GM12878 (cell line): Measurements from ENCODE around the gene TK1. TPM values are rescaled to one million over a fixed set of nuclear protein-coding genes. Genes with fewer than 3 reads are reported as not detected.

Source experiments
- ATAC-seq: fragments of 200-7000 bp; cut with Tn5 transposase; 3 replicates; pipeline ENCODE4 v1.9.1; 2020; ENCODE audit warnings: mild to moderate bottlenecking, moderate library complexity
- BruUV-seq: library from RNA; stranded (reverse); fragments of 400-500 nt; replicated peaks from 2 replicates; lab custom pipeline; 2021; lab: Mats Ljungman, UMichigan
- CTCF ChIA-PET: fragments of 300-600 bp; sonication (Branson Sonifier 250); formaldehyde crosslinking; extraction: SDS; loops from one replicate; lab custom pipeline; 2021; ENCODE audit warnings: inconsistent platforms; lab: Yijun Ruan, JAX
- POLR2A ChIA-PET: fragments of 350-600 bp; formaldehyde crosslinking; extraction: SDS; loops from one replicate; lab custom pipeline; 2021; ENCODE audit warnings: inconsistent platforms; lab: Charles Lee
- RAD21 ChIA-PET: fragments of 300-600 bp; sonication (Branson Sonifier 250); formaldehyde crosslinking; loops from one replicate; lab custom pipeline; 2023; ENCODE audit warnings: antibody characterized with exemption; ENCODE audit not compliant: unreplicated experiment; lab: Charles Lee
- SMC1A ChIA-PET: fragments of 300-600 bp; sonication (Branson Sonifier 250); formaldehyde crosslinking; loops from one replicate; lab custom pipeline; 2023; ENCODE audit not compliant: unreplicated experiment, uncharacterized antibody; lab: Charles Lee
- DNase-seq: peaks from one replicate; pipeline ENCODE4 v3.0.0-alpha.2; 2011; ENCODE audit warnings: low read depth, low spot score
- FAIRE-seq: peaks from 3 replicates; lab custom pipeline; 2011; peaks lifted over from hg19 to GRCh38; lab: Jason Lieb, UNC
- H2AFZ ChIP-seq: 2 replicates; pipeline ENCODE4 v1.6.0; 2011; ENCODE audit warnings: low read depth, low read length, control low read depth; ENCODE audit not compliant: control insufficient read depth
- H3K27ac ChIP-seq: 2 replicates; pipeline ENCODE4 v1.5.1; 2011; ENCODE audit warnings: control low read depth; ENCODE audit not compliant: control insufficient read depth, insufficient read depth
- H3K27me3 ChIP-seq, 2 experiments: replicated peaks in 1 of 2; 2 replicates each; pipeline versions ENCODE4 v1.6.0 to v1.6.1; 2011; ENCODE audit warnings: low read length in 1 of 2; ENCODE audit not compliant: control insufficient read depth in 2 of 2, insufficient read depth in 2 of 2
- H3K36me3 ChIP-seq, 2 experiments: 2 replicates each; pipeline ENCODE4 v1.5.1; 2011; ENCODE audit warnings: low read length in 1 of 2; ENCODE audit not compliant: control insufficient read depth in 2 of 2, insufficient read depth in 2 of 2
- H3K4me1 ChIP-seq: 2 replicates; pipeline ENCODE4 v1.6.1; 2011; ENCODE audit warnings: mild to moderate bottlenecking, low read length, moderate library complexity, mixed read lengths; ENCODE audit not compliant: control insufficient read depth, insufficient read depth
- H3K4me2 ChIP-seq: 2 replicates; pipeline ENCODE4 v1.6.0; 2011; ENCODE audit warnings: control low read depth; ENCODE audit not compliant: control insufficient read depth, insufficient read depth
- H3K4me3 ChIP-seq: fragments of 200-600 bp; sonication (generic); 2 replicates; pipeline ENCODE4 v1.5.1; 2016
- H3K79me2 ChIP-seq: 2 replicates; pipeline ENCODE4 v1.6.0; 2011; ENCODE audit warnings: low read length; ENCODE audit not compliant: control insufficient read depth, insufficient read depth
- H3K9ac ChIP-seq: 2 replicates; pipeline ENCODE4 v1.8.0; 2011; ENCODE audit warnings: low read length, control low read depth, mixed read lengths; ENCODE audit not compliant: control insufficient read depth, insufficient read depth
- H3K9me3 ChIP-seq: replicated peaks from 3 replicates; pipeline ENCODE4 v1.5.1; 2011; ENCODE audit warnings: mild to moderate bottlenecking, low read length; ENCODE audit not compliant: control insufficient read depth, insufficient read depth
- H4K20me1 ChIP-seq: 2 replicates; pipeline ENCODE4 v1.6.0; 2011; ENCODE audit not compliant: control insufficient read depth, insufficient read depth
- BCLAF1 ChIP-seq: fragments of 450-650 bp; IDR thresholded peaks from 2 replicates; pipeline ENCODE4 v1.6.1; 2017; ENCODE audit warnings: antibody characterized with exemption, mild to moderate bottlenecking, moderate library complexity
- CBFB ChIP-seq: IDR thresholded peaks from 2 replicates; pipeline ENCODE4 v1.6.1; 2016; ENCODE audit warnings: antibody characterized with exemption, low read depth
- CHD2 ChIP-seq: IDR thresholded peaks from 2 replicates; pipeline ENCODE4 v1.6.1; 2011; ENCODE audit warnings: low read depth, low read length, improper control_type of control experiment, borderline replicate concordance
- CHD4 ChIP-seq: fragments of 200-600 bp; sonication (generic); IDR thresholded peaks from 2 replicates; pipeline ENCODE4 v1.6.1; 2016; ENCODE audit warnings: mild to moderate bottlenecking
- EP300 ChIP-seq, 2 experiments: fragments of 150-350 bp in 1 of 2; IDR thresholded peaks; 2 replicates each; pipeline ENCODE4 v1.6.1; 2011 to 2012; ENCODE audit warnings: low read depth in 2 of 2, low read length in 2 of 2, borderline replicate concordance in 1 of 2, improper control_type of control experiment in 1 of 2, inconsistent platforms in 1 of 2; ENCODE audit not compliant: control insufficient read depth in 1 of 2
- FOXM1 ChIP-seq: IDR thresholded peaks from 2 replicates; pipeline ENCODE4 v1.6.1; 2012; ENCODE audit warnings: low read depth, mild to moderate bottlenecking, inconsistent platforms, low read length, moderate library complexity
- HCFC1 ChIP-seq: fragments of 150-350 bp; IDR thresholded peaks from 2 replicates; pipeline ENCODE4 v1.6.1; 2014; ENCODE audit warnings: low read length
- KLF5 ChIP-seq: fragments of 450-650 bp; IDR thresholded peaks from 2 replicates; pipeline ENCODE4 v1.6.1; 2014; ENCODE audit warnings: mild to moderate bottlenecking; ENCODE audit not compliant: partially characterized antibody
- LARP7 ChIP-seq: fragments of 450-650 bp; IDR thresholded peaks from 2 replicates; pipeline ENCODE4 v1.6.1; 2017; ENCODE audit warnings: mild to moderate bottlenecking
- MEF2A ChIP-seq: IDR thresholded peaks from 2 replicates; pipeline ENCODE4 v1.6.1; 2011; ENCODE audit warnings: low read depth, mild to moderate bottlenecking, low read length, moderate library complexity; ENCODE audit not compliant: insufficient read depth
- MTA3 ChIP-seq: IDR thresholded peaks from 2 replicates; pipeline ENCODE4 v1.6.1; 2012; ENCODE audit warnings: low read length, inconsistent platforms, borderline replicate concordance
- NFYA ChIP-seq: IDR thresholded peaks from 2 replicates; pipeline ENCODE4 v1.6.1; 2011; ENCODE audit warnings: low read depth, mild to moderate bottlenecking, low read length, improper control_type of control experiment, borderline replicate concordance
- SMAD1 ChIP-seq: fragments of 450-650 bp; IDR thresholded peaks from 2 replicates; pipeline ENCODE4 v1.6.1; 2018; ENCODE audit warnings: mild to moderate bottlenecking, low read depth; ENCODE audit not compliant: partially characterized antibody
- SMAD5 ChIP-seq: IDR thresholded peaks from 2 replicates; pipeline ENCODE4 v1.6.1; 2016; ENCODE audit warnings: antibody characterized with exemption, low read depth
- SP1 ChIP-seq: IDR thresholded peaks from one replicate; pipeline ENCODE4 v1.6.1; 2011; ENCODE audit warnings: low read depth, low read length
- SREBF2 ChIP-seq: IDR thresholded peaks from 2 replicates; pipeline ENCODE4 v1.6.1; 2012; ENCODE audit warnings: mild to moderate bottlenecking, low read length
- TCF12 ChIP-seq: IDR thresholded peaks from 2 replicates; pipeline ENCODE4 v1.6.1; 2011; ENCODE audit warnings: low read depth, mild to moderate bottlenecking, low read length
- ZBED1 ChIP-seq: IDR thresholded peaks from 2 replicates; pipeline ENCODE4 v1.6.1; 2016; ENCODE audit warnings: borderline replicate concordance
- ZNF217 ChIP-seq: fragments of 450-650 bp; IDR thresholded peaks from 2 replicates; pipeline ENCODE4 v1.6.1; 2017; ENCODE audit warnings: antibody characterized with exemption, mild to moderate bottlenecking
- WGBS: methylation state at CpG from one replicate; pipeline ENCODE4 v1.1.6; 2016; ENCODE audit warnings: low lambda C conversion rate; ENCODE audit not compliant: insufficient replicate concordance, insufficient coverage; ENCODE audit errors: missing lambda C conversion rate; 5-methylcytosine and 5-hydroxymethylcytosine counted together
- in situ Hi-C: fragments of 300-500 bp; cut with MboI; formaldehyde crosslinking; loops from 9 replicates; pipeline ENCODE4 v1.14.3; 2018; ENCODE audit warnings: mixed read lengths
- intact Hi-C: fragments of 100-400 bp; cut with micrococcal nuclease; formaldehyde crosslinking; loops from one replicate; pipeline ENCODE4 v1.14.2; 2022; ENCODE audit not compliant: unreplicated experiment
- polyA plus RNA-seq, 11 experiments: library from polyadenylated mRNA; depleted of rRNA in 4 of 11; unstranded in 6 of 11; stranded (reverse) in 5 of 11; fragments of >200 nt; fragmentation: Nextera tagmentation in 4 of 11; fragmentation: Illumina TruSeq in 1 of 11; extraction: Ambion mirVana in 4 of 11; extraction: Trizol in 1 of 11; gene quantifications; 1 replicate in 1 of 11; 2 replicates in 10 of 11; pipeline versions ENCODE4 v1.2.1 to v1.2.3, GENCODE V29; 2011 to 2016; ENCODE audit warnings: inconsistent platforms in 2 of 11, missing spikeins in 2 of 11, low read depth in 1 of 11
- total RNA-seq, 4 experiments: library from RNA; depleted of rRNA in 3 of 4; stranded (reverse); fragments of >200 nt in 3 of 4; fragmentation: Illumina TruSeq in 1 of 4; extraction: Trizol in 1 of 4; gene quantifications; 2 replicates each; pipeline versions ENCODE4 v1.2.1 to v1.2.3, GENCODE V29; 2013 to 2021

Gene TK1
- total and polyA plus RNA-seq, 10 of the 15 experiments (the other 5 are each of a cell fraction or from before 2014, with no cell fraction given) = 4.6 to 175 (median 77.9) TPM

DNA sequence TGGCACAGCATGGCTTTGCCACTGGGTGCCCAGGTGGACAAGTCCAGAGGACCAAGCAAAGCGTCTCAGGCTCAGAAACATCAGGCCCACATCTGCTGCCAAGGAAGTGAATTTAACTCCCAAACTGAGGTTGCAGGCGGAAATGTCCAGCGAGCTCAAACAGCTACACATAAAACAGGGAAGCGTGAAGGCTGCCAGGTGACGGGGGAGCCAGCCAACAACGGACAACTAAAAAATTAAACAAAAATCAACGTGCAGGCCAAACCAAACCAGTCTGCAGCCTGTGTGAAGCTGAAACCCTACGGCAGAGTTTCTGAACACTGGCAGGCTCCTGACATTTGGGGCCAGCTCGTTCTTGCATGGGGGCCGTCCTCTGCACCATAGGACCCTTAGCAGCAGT, 2.5 kb downstream of the TK1 start:
- WGBS = 91% methylated on average over 10 of the region's 10 CpGs
- Histone ChIP-seq H3K4me2 (no peak overlapping the region), H4K20me1 (no peaks in the 10 kb centered on the region), H3K4me1 (peaks cover 15% of the 10 kb centered on the region; the same call in 1 of the 2 replicates), H3K79me2 (peaks cover 35% of the 10 kb centered on the region), H3K9me3 (no peaks in the 10 kb centered on the region)
- ATAC-seq = no peak
- BruUV-seq = no TSS peak
- intact Hi-C loops = no loop called here
- POLR2A ChIA-PET = interaction anchor here (0.8 to 1.1 kb wide), 2 partner anchors 25 to 164 kb away, joined by 3 read pairs; no protein-coding TSS in a partner anchor
- no peak for TF ChIP-seq FOXM1
- TF ChIP-seq TCF12 = no peak
- TF ChIP-seq SP1 = no peak
- no peak for TF ChIP-seq LARP7
- TF ChIP-seq CHD4 = no peak
- no peak for TF ChIP-seq SREBF2
- no peak for TF ChIP-seq ZNF217
- no peak for TF ChIP-seq KLF5
- no peak for TF ChIP-seq CBFB
- TF ChIP-seq NFYA = no peak
- no peak for TF ChIP-seq CHD2
- no peak for TF ChIP-seq MEF2A
- TF ChIP-seq MTA3 = no peak
- TF ChIP-seq SMAD5 = no peak
- TF ChIP-seq BCLAF1 = no peak
- no peak for TF ChIP-seq EP300 (IDR thresholded peaks at IDR 0.05; ENCODE audit: borderline replicate concordance in 1 of 2, control insufficient read depth in 1 of 2, low read depth in 2 of 2, low read length in 2 of 2)
- no peak for TF ChIP-seq SMAD1
- TF ChIP-seq HCFC1 = no peak
- no peak for TF ChIP-seq ZBED1
- TF ChIP-seq, all 136 proteins: peak for 0
- Histone ChIP-seq H2AFZ (no peak overlapping the region), H3K9ac (no peak overlapping the region), H3K27me3 (no peaks in the 10 kb centered on the region), H3K36me3 (peaks cover 3 to 4% of the 10 kb centered on the region in 2 experiments; a peak in 3 of 4 replicates), H3K4me3 (no peak overlapping the region), H3K27ac (no peak overlapping the region)
- ChIA-PET RAD21 (interaction anchor here (0.7 kb wide), 1 partner anchor 59 kb away, joined by 3 read pairs; no protein-coding TSS in a partner anchor), SMC1A (interaction anchor here (0.5 to 1.1 kb wide), 2 partner anchors 78 to 99 kb away, joined by 3 to 4 read pairs; no protein-coding TSS in a partner anchor), CTCF (interaction anchor here (0.6 to 1.2 kb wide), 5 partner anchors 9 to 101 kb away, joined by 3 to 5 read pairs (median 3); no protein-coding TSS in a partner anchor)
- DNase-seq (no peak), FAIRE-seq (no peak)
- in situ Hi-C loops = no loop called here
